Muscle layer of duodenum (tissue), 2 donors: ENCODE data around the gene ABHD16A.

ENCODE experiments used
- H3K27ac ChIP-seq: one replicate; pipeline ENCODE4 v1.7.0; 2013; ENCODE audit warnings: mild to moderate bottlenecking, low read length
- H3K27me3 ChIP-seq: one replicate; pipeline ENCODE4 v1.7.0; 2013; ENCODE audit warnings: low read depth, mild to moderate bottlenecking, control low read depth, low read length
- H3K36me3 ChIP-seq, 2 donors: one replicate each; pipeline ENCODE4 v1.7.0; 2013; ENCODE audit warnings: low read length in 2 of 2, control low read depth in 1 of 2, mild to moderate bottlenecking in 1 of 2; ENCODE audit not compliant: insufficient read depth in 2 of 2, control insufficient read depth in 1 of 2
- H3K4me1 ChIP-seq, 2 donors: one replicate each; pipeline ENCODE4 v1.7.0; 2013; ENCODE audit warnings: low read length in 2 of 2, mild to moderate bottlenecking in 2 of 2, control low read depth in 1 of 2, moderate library complexity in 1 of 2; ENCODE audit not compliant: insufficient read depth in 2 of 2, control insufficient read depth in 1 of 2
- H3K4me3 ChIP-seq, 2 donors: one replicate each; pipeline ENCODE4 v1.7.0; 2013; ENCODE audit warnings: low read length in 2 of 2, low read depth in 1 of 2, mild to moderate bottlenecking in 1 of 2
- H3K9me3 ChIP-seq, 2 donors: one replicate each; pipeline ENCODE4 v1.7.0; 2013; ENCODE audit warnings: low read length in 2 of 2, control low read depth in 1 of 2, mild to moderate bottlenecking in 1 of 2; ENCODE audit not compliant: control insufficient read depth in 1 of 2
- donor health status: healthy.

Gene ABHD16A

GRCh38 chr6:31737991-31738979 is 35.2 kb upstream of the ABHD16A start:
- no peaks in the 10 kb centered on the region for H3K9me3 ChIP-seq
- no peaks in the 10 kb centered on the region for H3K27me3 ChIP-seq
- peaks cover 4 to 28% of the 10 kb centered on the region in 2 donors for H3K4me1 ChIP-seq
- H3K36me3 ChIP-seq = peaks cover 12 to 28% of the 10 kb centered on the region in 2 donors
- H3K4me3 ChIP-seq = peak overlapping the region; percentile 19 to 27
- peak overlapping the region; percentile 100 for H3K27ac ChIP-seq

DNA sequence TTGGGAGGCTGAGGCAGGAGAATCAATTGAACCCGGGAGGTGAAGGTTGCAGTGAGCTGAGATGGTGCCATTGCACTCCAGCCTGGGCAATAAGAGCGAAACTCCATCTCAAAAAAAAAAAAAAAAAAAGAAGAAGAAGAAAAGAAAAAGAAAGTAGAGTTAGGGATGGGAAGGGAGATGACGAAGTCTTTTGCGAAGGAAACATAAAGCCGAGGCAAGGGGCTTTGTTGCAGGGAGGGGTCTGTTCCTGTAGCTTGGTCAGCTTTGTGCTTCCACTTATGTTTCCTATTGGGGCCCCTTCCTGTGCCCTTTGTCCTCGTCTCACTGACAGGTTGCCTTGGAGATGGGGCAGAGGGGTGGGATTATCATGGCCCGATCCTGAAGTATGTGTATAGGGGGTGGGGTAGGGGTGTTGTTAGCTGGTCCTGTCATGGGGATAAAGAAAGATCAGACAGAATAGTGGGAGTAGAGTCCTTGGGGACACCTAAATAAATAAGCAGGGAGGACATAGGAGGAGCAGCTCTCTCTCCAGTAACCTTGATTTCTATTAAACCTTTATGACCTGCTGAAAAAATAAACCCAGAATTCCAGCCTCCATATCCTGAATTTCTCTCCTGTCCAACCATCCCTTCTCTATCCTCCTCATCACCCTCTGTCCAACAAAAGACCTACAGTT is 34.3 kb upstream of the ABHD16A start:
- Histone ChIP-seq H3K27me3 (no peaks in the 10 kb centered on the region), H3K4me1 (peaks cover 4 to 32% of the 10 kb centered on the region in 2 donors), H3K4me3 (peak overlapping the region; percentile 27 to 92), H3K9me3 (no peaks in the 10 kb centered on the region), H3K27ac (peak overlapping the region; percentile 100), H3K36me3 (peaks cover 16 to 35% of the 10 kb centered on the region in 2 donors)

DNA sequence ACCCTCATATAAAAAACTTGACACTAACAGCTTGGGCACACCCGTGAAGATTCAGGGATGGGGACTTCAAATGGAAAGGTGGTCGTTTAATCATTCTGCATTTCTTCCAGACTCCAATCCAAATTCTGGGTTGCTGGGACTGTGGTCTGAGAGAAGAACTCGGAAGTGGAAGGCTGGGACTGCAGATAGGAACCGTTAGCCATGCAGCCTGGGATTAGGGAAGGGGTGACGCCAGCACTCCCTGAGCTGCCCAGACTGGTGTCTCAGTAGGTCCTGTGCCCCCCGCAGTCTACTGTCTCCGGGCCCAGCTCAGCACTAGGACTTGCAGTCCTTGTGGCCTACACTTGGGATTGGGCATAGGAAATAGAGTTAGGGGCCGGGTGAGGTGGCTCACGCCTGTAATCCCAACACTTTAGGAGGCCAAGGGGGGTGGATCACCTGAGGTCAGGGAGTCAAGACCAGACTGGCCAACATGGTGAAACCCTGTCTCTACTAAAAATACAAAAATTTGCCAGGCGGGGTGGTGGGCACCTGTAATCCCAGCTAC is 33.7 kb upstream of the ABHD16A start:
- Histone ChIP-seq H3K9me3 (no peaks in the 10 kb centered on the region), H3K4me1 (peaks cover 4 to 38% of the 10 kb centered on the region in 2 donors), H3K27me3 (no peaks in the 10 kb centered on the region), H3K27ac (peak overlapping the region; percentile 100), H3K36me3 (peaks cover 23 to 39% of the 10 kb centered on the region in 2 donors), H3K4me3 (peak overlapping the region; percentile 92 to 100)

DNA sequence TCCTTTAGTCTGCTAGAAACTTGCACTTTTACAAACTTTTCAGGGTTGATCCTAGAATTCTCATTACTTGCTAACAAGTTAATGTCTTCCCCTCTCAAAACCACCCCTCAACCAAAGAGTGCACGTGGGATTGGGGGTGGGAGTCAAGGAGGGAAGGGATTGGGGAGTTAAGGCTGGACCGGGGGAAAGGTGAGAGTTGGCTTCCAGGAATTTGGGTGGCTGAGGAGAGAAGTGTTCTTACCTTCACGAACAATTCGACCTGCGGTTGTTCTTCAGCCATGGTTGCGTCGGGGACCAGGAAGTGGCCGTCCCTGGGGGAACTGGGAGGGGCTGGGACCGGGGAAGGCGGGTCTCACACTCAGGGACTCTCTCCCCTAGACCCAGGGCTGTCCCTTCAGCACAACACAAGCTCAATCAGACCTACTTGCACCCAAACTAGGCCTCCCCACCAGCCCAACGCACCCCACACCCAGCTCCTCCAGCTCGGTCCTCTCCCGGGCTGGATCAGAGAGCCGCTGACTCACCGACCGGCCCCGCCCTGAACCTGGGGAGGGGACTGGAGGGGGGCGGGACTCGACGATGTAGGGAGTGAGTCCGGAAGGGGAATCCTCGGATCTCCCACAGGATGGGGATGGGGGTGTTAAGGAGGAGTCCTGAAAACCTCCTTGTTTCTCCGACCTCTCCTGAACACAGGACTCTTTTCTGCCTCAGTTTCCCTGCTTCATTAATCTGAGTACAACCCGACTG is 33.1 kb upstream of the ABHD16A start, which contains the start of gene CLIC1:
CLIC1 (minus strand) TSS at position 510 of the 747 bp plus-strand sequence; CDS start at position 280, 230 bp downstream.
- Histone ChIP-seq H3K27me3 (no peaks in the 10 kb centered on the region), H3K9me3 (no peaks in the 10 kb centered on the region), H3K36me3 (peaks cover 29 to 42% of the 10 kb centered on the region in 2 donors), H3K4me3 (peak within 1 kb of the TSS; percentile 92 to 100), H3K27ac (peak within 1 kb of the TSS; percentile 100), H3K4me1 (peaks cover 4 to 40% of the 10 kb centered on the region in 2 donors)

GRCh38 chr6:31734821-31735406 is 31.8 kb upstream of the ABHD16A start:
- Histone ChIP-seq H3K27me3 (no peaks in the 10 kb centered on the region), H3K4me1 (peaks cover 4 to 41% of the 10 kb centered on the region in 2 donors), H3K9me3 (no peaks in the 10 kb centered on the region), H3K36me3 (peaks cover 35 to 47% of the 10 kb centered on the region in 2 donors), H3K27ac (peak overlapping the region; percentile 100), H3K4me3 (peak overlapping the region; percentile 92 to 100)

DNA sequence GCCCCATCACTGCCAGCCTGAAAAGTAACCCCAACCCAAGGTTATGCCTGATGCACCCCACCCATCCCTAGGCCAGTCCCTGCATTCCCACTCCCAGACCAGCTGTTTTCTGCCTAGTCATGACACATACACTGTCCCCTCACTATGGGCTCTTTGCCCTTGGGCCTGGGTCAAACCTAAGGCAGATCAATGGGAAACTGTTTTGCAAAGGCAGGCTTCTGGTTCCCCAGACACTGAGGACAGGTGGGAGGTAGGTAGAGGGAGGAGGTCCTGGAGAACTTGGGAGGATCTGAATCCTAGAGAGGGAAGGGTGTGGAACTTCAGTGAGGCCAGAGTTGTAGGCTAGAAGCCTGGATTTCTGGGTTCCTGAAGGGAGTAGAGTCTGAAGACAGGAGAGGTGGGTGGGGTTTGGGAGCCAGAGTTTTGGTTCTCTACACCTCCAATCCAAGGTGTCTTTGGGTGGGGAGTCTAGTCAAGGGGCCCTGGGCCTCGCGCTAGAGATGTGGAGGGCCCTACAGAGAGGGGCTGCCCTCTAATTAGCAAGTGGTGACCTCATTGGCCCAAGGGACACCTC is 31.2 kb upstream of the ABHD16A start:
- peak overlapping the region; percentile 100 for H3K27ac ChIP-seq
- no peaks in the 10 kb centered on the region for H3K27me3 ChIP-seq
- peak overlapping the region; percentile 92 to 100 for H3K4me3 ChIP-seq
- H3K4me1 ChIP-seq = peaks cover 4 to 41% of the 10 kb centered on the region in 2 donors
- H3K36me3 ChIP-seq = peaks cover 35 to 47% of the 10 kb centered on the region in 2 donors
- H3K9me3 ChIP-seq = no peaks in the 10 kb centered on the region

- peaks cover 35 to 47% of the 10 kb centered on the region in 2 donors for H3K36me3 ChIP-seq
- peak overlapping the region; percentile 92 to 100 for H3K4me3 ChIP-seq
- H3K27me3 ChIP-seq = no peaks in the 10 kb centered on the region
- H3K27ac ChIP-seq = peak overlapping the region; percentile 100
- H3K9me3 ChIP-seq = no peaks in the 10 kb centered on the region
- H3K4me1 ChIP-seq = peaks cover 4 to 44% of the 10 kb centered on the region in 2 donors
These were observed 30.6 kb upstream of the ABHD16A start for GRCh38 chr6:31733734-31734133.

DNA sequence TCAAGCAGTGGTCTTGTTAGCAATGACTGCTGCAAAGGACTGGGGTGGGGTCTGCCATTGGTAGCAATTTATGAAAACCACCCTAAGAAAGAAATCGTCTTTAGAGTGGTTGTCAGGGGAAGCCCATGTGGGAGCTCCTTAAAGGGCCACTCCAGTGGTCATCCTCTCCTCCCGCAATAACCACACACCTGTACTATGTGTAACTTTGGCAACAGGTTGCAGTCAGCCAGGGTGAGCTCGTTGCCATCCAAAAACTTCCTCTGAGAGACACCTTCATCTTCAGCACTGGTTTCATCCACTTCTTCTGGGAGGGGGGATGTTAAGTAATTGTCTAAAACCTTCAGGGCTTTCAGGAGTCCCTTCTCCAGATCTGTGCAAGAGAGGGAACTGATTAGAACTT is 28.9 kb upstream of the ABHD16A start:
- no peak overlapping the region for H3K27ac ChIP-seq
- H3K4me1 ChIP-seq = peaks cover 4 to 53% of the 10 kb centered on the region in 2 donors
- H3K4me3 ChIP-seq = no peak overlapping the region
- no peaks in the 10 kb centered on the region for H3K27me3 ChIP-seq
- peaks cover 35 to 53% of the 10 kb centered on the region in 2 donors for H3K36me3 ChIP-seq
- H3K9me3 ChIP-seq = no peaks in the 10 kb centered on the region

GRCh38 chr6:31730631-31731086 is 27.5 kb upstream of the ABHD16A start:
- Histone ChIP-seq H3K4me3 (peak overlapping the region; percentile 85 to 86), H3K36me3 (peaks cover 35 to 59% of the 10 kb centered on the region in 2 donors), H3K4me1 (peaks cover 4 to 47% of the 10 kb centered on the region in 2 donors), H3K27ac (peak overlapping the region; percentile 88), H3K9me3 (no peaks in the 10 kb centered on the region), H3K27me3 (no peaks in the 10 kb centered on the region)
